ENCODE data around the gene MBOAT2.

DNA sequence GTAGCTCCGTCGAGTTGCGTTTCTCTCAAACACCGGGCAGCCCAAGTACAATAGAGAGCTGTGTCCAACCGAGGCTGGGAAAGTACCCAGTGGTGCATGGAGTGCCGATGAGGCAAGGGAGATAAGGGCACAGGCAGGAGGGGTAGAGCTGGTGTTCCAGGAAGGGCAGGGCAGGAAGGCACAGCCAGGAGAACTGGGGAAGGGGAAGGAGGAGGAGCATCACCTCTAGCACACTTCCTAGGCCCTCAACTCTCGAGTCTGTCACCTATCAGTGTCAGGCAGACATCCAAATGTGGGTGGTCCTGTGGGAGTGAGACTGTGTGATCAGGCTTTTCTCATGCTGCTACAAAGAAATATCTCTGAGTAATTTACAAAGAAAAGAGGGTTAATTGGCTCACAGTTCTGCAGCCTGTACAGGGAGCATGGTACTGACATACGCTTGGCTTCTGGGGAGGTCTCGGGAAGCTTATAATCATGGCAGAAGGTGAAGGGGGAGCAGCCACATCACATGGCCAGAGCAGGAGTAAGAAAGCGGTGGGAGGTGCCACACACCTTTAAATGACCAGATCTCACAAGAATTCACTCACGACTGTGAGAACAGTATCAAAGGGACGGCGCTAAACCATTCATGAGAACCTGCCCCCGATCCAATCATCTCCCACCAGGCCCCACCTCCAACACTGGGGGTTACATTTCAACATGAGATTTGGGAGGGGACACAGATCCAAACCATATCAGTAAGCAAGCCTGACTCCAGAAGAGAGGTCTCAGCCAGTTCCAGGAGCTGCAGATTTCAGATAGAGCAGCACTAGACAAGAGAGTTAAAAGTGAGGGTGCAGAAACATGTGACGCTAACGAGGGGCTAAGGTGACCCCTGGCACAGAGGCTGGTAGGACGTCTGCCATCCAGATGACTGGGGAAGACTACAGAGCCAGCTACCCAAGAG, 75.7 kb downstream of the MBOAT2 start:
- TF ChIP-seq CTCF (conservative IDR thresholded peaks at IDR 0.05; ENCODE audit: low read depth, low read length) (no peak), EZH2phosphoT487 (IDR thresholded peaks at IDR 0.05; ENCODE audit: borderline replicate concordance, low read length) (no peak), EZH2 (IDR thresholded peaks at IDR 0.05; ENCODE audit: low read length, unreplicated experiment) (no peak)
